ENCODE results near the gene SCN2A. TPM values are rescaled to one million over a fixed set of nuclear protein-coding genes. Genes with fewer than 3 reads are reported as not detected.

The SCN2A gene
- polyA plus RNA-seq, 1 experiment, result 0.05 TPM

- DNase-seq (ENCODE audit: low read depth), result no peak
- H3K4me3 ChIP-seq (ENCODE audit: low read depth, low read length), result no peak overlapping the region
- CTCF ChIA-PET, result interaction anchor here (1.0 kb wide), 1 partner anchor 182 kb away, joined by 5 read pairs; no protein-coding TSS in a partner anchor
- H3K36me3 ChIP-seq (ENCODE audit: control insufficient read depth, insufficient read depth, low read length), result no peaks in the 10 kb centered on the region
- H3K27me3 ChIP-seq (ENCODE audit: control insufficient read depth, insufficient read depth, low read length), result no peaks in the 10 kb centered on the region
- no peak for TF ChIP-seq CTCF (IDR thresholded peaks at IDR 0.05; ENCODE audit: insufficient read depth, low read depth, low read length)
- POLR2A ChIA-PET, result no interaction called here
Measured at GRCh38 chr2:165197346-165197745, 41.9 kb upstream of the SCN2A start.

GRCh38 chr2:165198181-165198580, 41.0 kb upstream of the SCN2A start:
- ChIA-PET POLR2A (no interaction called here), CTCF (no interaction called here)
- TF ChIP-seq CTCF (IDR thresholded peaks at IDR 0.05; ENCODE audit: insufficient read depth, low read depth, low read length), result no peak
- Histone ChIP-seq H3K27me3 (ENCODE audit: control insufficient read depth, insufficient read depth, low read length) (no peaks in the 10 kb centered on the region), H3K36me3 (ENCODE audit: control insufficient read depth, insufficient read depth, low read length) (no peaks in the 10 kb centered on the region), H3K4me3 (ENCODE audit: low read depth, low read length) (no peak overlapping the region)
- DNase-seq (ENCODE audit: low read depth), result no peak

GRCh38 chr2:165202239-165202638, 37.0 kb upstream of the SCN2A start:
- no peaks in the 10 kb centered on the region for H3K36me3 ChIP-seq (ENCODE audit: control insufficient read depth, insufficient read depth, low read length)
- ChIA-PET CTCF (interaction anchor here (1.6 to 4.4 kb wide), 2 partner anchors 185 to 188 kb away, joined by 5 to 26 read pairs; no protein-coding TSS in a partner anchor), POLR2A (no interaction called here)
- no peak for TF ChIP-seq CTCF (IDR thresholded peaks at IDR 0.05; ENCODE audit: insufficient read depth, low read depth, low read length)
- H3K4me3 ChIP-seq (ENCODE audit: low read depth, low read length), result no peak overlapping the region
- no peak for DNase-seq (ENCODE audit: low read depth)
- no peaks in the 10 kb centered on the region for H3K27me3 ChIP-seq (ENCODE audit: control insufficient read depth, insufficient read depth, low read length)

- peak; percentile 78 for TF ChIP-seq CTCF (IDR thresholded peaks at IDR 0.05; ENCODE audit: insufficient read depth, low read depth, low read length)
- ChIA-PET POLR2A (interaction anchor here (0.6 kb wide), 1 partner anchor 189 kb away, joined by 5 read pairs; no protein-coding TSS in a partner anchor), CTCF (interaction anchor here (0.8 to 4.4 kb wide), 18 partner anchors 11 to 644 kb away, joined by 3 to 28 read pairs (median 4); no protein-coding TSS in a partner anchor)
- no peaks in the 10 kb centered on the region for H3K36me3 ChIP-seq (ENCODE audit: control insufficient read depth, insufficient read depth, low read length)
- H3K27me3 ChIP-seq (ENCODE audit: control insufficient read depth, insufficient read depth, low read length), result no peaks in the 10 kb centered on the region
- no peak within 1 kb of the TSS for H3K4me3 ChIP-seq (ENCODE audit: low read depth, low read length)
- DNase-seq (ENCODE audit: low read depth), result peak; percentile 7
Measured at GRCh38 chr2:165203689-165204559, 35.3 kb upstream of the SCN2A start, which contains the start of gene SCN3A. Gene SCN3A (minus strand): TSS chr2:165204050. CDS start chr2:165176394, 27,656 bp downstream.

- Histone ChIP-seq H3K27me3 (ENCODE audit: control insufficient read depth, insufficient read depth, low read length) (no peaks in the 10 kb centered on the region), H3K36me3 (ENCODE audit: control insufficient read depth, insufficient read depth, low read length) (no peaks in the 10 kb centered on the region), H3K4me3 (ENCODE audit: low read depth, low read length) (no peak overlapping the region)
- no peak for TF ChIP-seq CTCF (IDR thresholded peaks at IDR 0.05; ENCODE audit: insufficient read depth, low read depth, low read length)
- POLR2A ChIA-PET, result no interaction called here
- CTCF ChIA-PET, result interaction anchor here (2.9 to 4.4 kb wide), 3 partner anchors 11 to 192 kb away, joined by 8 to 26 read pairs (median 10); no protein-coding TSS in a partner anchor
- no peak for DNase-seq (ENCODE audit: low read depth)
Measured at GRCh38 chr2:165205865-165206264, 33.3 kb upstream of the SCN2A start.

Measured in BJ (cell line).